Activated naive CD8-positive, alpha-beta T cell treated with anti-CD3 and anti-CD28 coated beads, Interleukin-2, amount 10 ng/mL, durations not matched to agents 7 days and 5 days (primary cell): Measurements from ENCODE around the gene KCNG1. TPM values are rescaled to one million over a fixed set of nuclear protein-coding genes. Genes with fewer than 3 reads are reported as not detected.

ENCODE experiments used
- ATAC-seq: fragments of 150-1000 bp; cut with Tn5 transposase; one replicate; pipeline ENCODE4 v1.10.0; 2021; ENCODE audit warnings: low read depth, moderate library complexity
- POLR2A ChIA-PET: fragments of 350-600 bp; sonication (Branson Sonifier 250); formaldehyde crosslinking; loops from one replicate; lab custom pipeline; 2021; ENCODE audit warnings: antibody characterized with exemption; lab: Charles Lee
- DNase-seq: peaks from one replicate; pipeline ENCODE4 v3.0.0; 2021
- H3K27ac Mint-ChIP-seq: one replicate; pipeline ENCODE4 v1.8.0; 2022; ENCODE audit warnings: mild to moderate bottlenecking, mixed read lengths
- H3K27me3 Mint-ChIP-seq: one replicate; pipeline ENCODE4 v1.8.0; 2022; ENCODE audit warnings: mild to moderate bottlenecking, moderate library complexity, mixed read lengths
- H3K36me3 Mint-ChIP-seq: one replicate; pipeline ENCODE4 v1.8.0; 2021; ENCODE audit warnings: mild to moderate bottlenecking, mixed read lengths
- H3K4me1 Mint-ChIP-seq: one replicate; pipeline ENCODE4 v1.8.0; 2021; ENCODE audit warnings: mixed read lengths
- H3K4me3 Mint-ChIP-seq: one replicate; pipeline ENCODE4 v1.8.0; 2022; ENCODE audit warnings: mild to moderate bottlenecking, moderate library complexity, mixed read lengths
- H3K9me3 Mint-ChIP-seq: one replicate; pipeline ENCODE4 v1.8.0; 2021; ENCODE audit warnings: mixed read lengths
- total RNA-seq, 2 experiments: library from RNA; stranded (reverse); gene quantifications; one replicate each; pipeline ENCODE4 v1.2.3, GENCODE V29; 2021

KCNG1 gene
- total RNA-seq, 2 experiments from 2014 or later = not detected

GRCh38 chr20:51014797-51015722 is 7.8 kb downstream of the KCNG1 start:
- H3K4me1 Mint-ChIP-seq = no peaks in the 10 kb centered on the region
- peaks cover 21% of the 10 kb centered on the region for H3K27me3 Mint-ChIP-seq
- H3K36me3 Mint-ChIP-seq = no peaks in the 10 kb centered on the region
- ATAC-seq = no peak
- no peak for DNase-seq
- no peak overlapping the region for H3K4me3 Mint-ChIP-seq
- H3K27ac Mint-ChIP-seq = no peak overlapping the region
- POLR2A ChIA-PET = no interaction called here
- H3K9me3 Mint-ChIP-seq = no peaks in the 10 kb centered on the region

- no peaks in the 10 kb centered on the region for H3K4me1 Mint-ChIP-seq
- DNase-seq = no peak
- peaks cover 15% of the 10 kb centered on the region for H3K27me3 Mint-ChIP-seq
- H3K9me3 Mint-ChIP-seq = no peaks in the 10 kb centered on the region
- POLR2A ChIA-PET = no interaction called here
- H3K36me3 Mint-ChIP-seq = no peaks in the 10 kb centered on the region
- H3K4me3 Mint-ChIP-seq = no peak overlapping the region
- ATAC-seq = no peak
- no peak overlapping the region for H3K27ac Mint-ChIP-seq
Measured at GRCh38 chr20:51013577-51014330, 9.2 kb downstream of the KCNG1 start.

- no peaks in the 10 kb centered on the region for H3K9me3 Mint-ChIP-seq
- no peak overlapping the region for H3K4me3 Mint-ChIP-seq
Measured at GRCh38 chr20:51012357-51012756, 10.6 kb downstream of the KCNG1 start.

GRCh38 chr20:51011479-51011878 is 11.4 kb downstream of the KCNG1 start:
- H3K4me3 Mint-ChIP-seq = no peak overlapping the region
- peaks cover 14% of the 10 kb centered on the region for H3K27me3 Mint-ChIP-seq
- H3K4me1 Mint-ChIP-seq = no peaks in the 10 kb centered on the region
- no peak overlapping the region for H3K27ac Mint-ChIP-seq
- POLR2A ChIA-PET = no interaction called here
- no peak for DNase-seq
- no peaks in the 10 kb centered on the region for H3K36me3 Mint-ChIP-seq
- H3K9me3 Mint-ChIP-seq = no peaks in the 10 kb centered on the region
- ATAC-seq = no peak

More at GRCh38 chr20:51012357-51012756, 10.6 kb downstream of the KCNG1 start:
- Mint-ChIP-seq H3K27me3 (peaks cover 15% of the 10 kb centered on the region), H3K27ac (no peak overlapping the region), H3K36me3 (no peaks in the 10 kb centered on the region), H3K4me1 (no peaks in the 10 kb centered on the region)
- ATAC-seq (no peak), DNase-seq (no peak)
- POLR2A ChIA-PET = no interaction called here

- peaks cover 15% of the 10 kb centered on the region for H3K27me3 Mint-ChIP-seq
- DNase-seq = no peak
Measured at GRCh38 chr20:51010932-51011331, 12.0 kb downstream of the KCNG1 start.

GRCh38 chr20:51010043-51010365 is 12.9 kb downstream of the KCNG1 start:
- H3K4me1 Mint-ChIP-seq = no peaks in the 10 kb centered on the region

More at GRCh38 chr20:51010932-51011331, 12.0 kb downstream of the KCNG1 start:
- Mint-ChIP-seq H3K27ac (no peak overlapping the region), H3K4me1 (no peaks in the 10 kb centered on the region), H3K9me3 (no peaks in the 10 kb centered on the region), H3K36me3 (no peaks in the 10 kb centered on the region), H3K4me3 (no peak overlapping the region)
- POLR2A ChIA-PET = no interaction called here
- ATAC-seq = no peak

GRCh38 chr20:51009303-51010042 is 13.4 kb downstream of the KCNG1 start:
- no peak for DNase-seq

More at GRCh38 chr20:51010043-51010365, 12.9 kb downstream of the KCNG1 start:
- H3K27ac Mint-ChIP-seq = no peak overlapping the region
- ATAC-seq (no peak), DNase-seq (no peak)
- H3K9me3 Mint-ChIP-seq = no peaks in the 10 kb centered on the region
- H3K27me3 Mint-ChIP-seq = peaks cover 12% of the 10 kb centered on the region
- POLR2A ChIA-PET = no interaction called here
- no peak overlapping the region for H3K4me3 Mint-ChIP-seq
- H3K36me3 Mint-ChIP-seq = no peaks in the 10 kb centered on the region

GRCh38 chr20:51008718-51009117 is 14.2 kb downstream of the KCNG1 start:
- ATAC-seq = no peak
- H3K4me3 Mint-ChIP-seq = no peak overlapping the region

More at GRCh38 chr20:51009303-51010042, 13.4 kb downstream of the KCNG1 start:
- ATAC-seq = no peak
- no peaks in the 10 kb centered on the region for H3K4me1 Mint-ChIP-seq
- peaks cover 11% of the 10 kb centered on the region for H3K27me3 Mint-ChIP-seq
- POLR2A ChIA-PET = no interaction called here
- H3K36me3 Mint-ChIP-seq = no peaks in the 10 kb centered on the region
- H3K9me3 Mint-ChIP-seq = no peaks in the 10 kb centered on the region
- no peak overlapping the region for H3K4me3 Mint-ChIP-seq
- H3K27ac Mint-ChIP-seq = no peak overlapping the region

GRCh38 chr20:51005214-51005613 is 17.7 kb downstream of the KCNG1 start:
- Mint-ChIP-seq H3K27ac (no peak overlapping the region), H3K27me3 (peaks cover 13% of the 10 kb centered on the region), H3K4me1 (no peaks in the 10 kb centered on the region), H3K4me3 (no peak overlapping the region), H3K9me3 (no peaks in the 10 kb centered on the region), H3K36me3 (no peaks in the 10 kb centered on the region)
- POLR2A ChIA-PET = no interaction called here
- DNase-seq = no peak
- ATAC-seq = no peak

More at GRCh38 chr20:51008718-51009117, 14.2 kb downstream of the KCNG1 start:
- H3K36me3 Mint-ChIP-seq = no peaks in the 10 kb centered on the region
- no peak for DNase-seq
- no peak overlapping the region for H3K27ac Mint-ChIP-seq
- POLR2A ChIA-PET = interaction anchor here (0.5 kb wide), 1 partner anchor 215 kb away, joined by 4 read pairs; no protein-coding TSS in a partner anchor
- H3K27me3 Mint-ChIP-seq = peaks cover 8% of the 10 kb centered on the region
- no peaks in the 10 kb centered on the region for H3K4me1 Mint-ChIP-seq
- H3K9me3 Mint-ChIP-seq = no peaks in the 10 kb centered on the region

GRCh38 chr20:51004781-51005180 is 18.1 kb downstream of the KCNG1 start:
- POLR2A ChIA-PET = no interaction called here

GRCh38 chr20:51004305-51004727 is 18.6 kb downstream of the KCNG1 start:
- Mint-ChIP-seq H3K27me3 (peaks cover 14% of the 10 kb centered on the region), H3K4me1 (no peaks in the 10 kb centered on the region), H3K27ac (no peak overlapping the region), H3K9me3 (no peaks in the 10 kb centered on the region), H3K36me3 (no peaks in the 10 kb centered on the region), H3K4me3 (no peak overlapping the region)
- no peak for DNase-seq
- POLR2A ChIA-PET = no interaction called here
- no peak for ATAC-seq

More at GRCh38 chr20:51004781-51005180, 18.1 kb downstream of the KCNG1 start:
- Mint-ChIP-seq H3K4me3 (no peak overlapping the region), H3K4me1 (no peaks in the 10 kb centered on the region), H3K27me3 (peaks cover 14% of the 10 kb centered on the region), H3K27ac (no peak overlapping the region), H3K9me3 (no peaks in the 10 kb centered on the region), H3K36me3 (no peaks in the 10 kb centered on the region)
- ATAC-seq (no peak), DNase-seq (no peak)

GRCh38 chr20:51003753-51004152 is 19.2 kb downstream of the KCNG1 start:
- DNase-seq = no peak
- H3K4me1 Mint-ChIP-seq = no peaks in the 10 kb centered on the region
- H3K27me3 Mint-ChIP-seq = peaks cover 14% of the 10 kb centered on the region
- ATAC-seq = no peak
- no peak overlapping the region for H3K27ac Mint-ChIP-seq
- no peak overlapping the region for H3K4me3 Mint-ChIP-seq
- POLR2A ChIA-PET = interaction anchor here (0.7 kb wide), 1 partner anchor 513 kb away, joined by 5 read pairs; no protein-coding TSS in a partner anchor
- H3K36me3 Mint-ChIP-seq = no peaks in the 10 kb centered on the region
- H3K9me3 Mint-ChIP-seq = no peaks in the 10 kb centered on the region

GRCh38 chr20:51002633-51003032 is 20.3 kb downstream of the KCNG1 start:
- no peaks in the 10 kb centered on the region for H3K4me1 Mint-ChIP-seq
- POLR2A ChIA-PET = no interaction called here
- no peak overlapping the region for H3K27ac Mint-ChIP-seq
- H3K4me3 Mint-ChIP-seq = no peak overlapping the region
- DNase-seq = no peak
- H3K36me3 Mint-ChIP-seq = no peaks in the 10 kb centered on the region
- H3K9me3 Mint-ChIP-seq = no peaks in the 10 kb centered on the region
- peaks cover 14% of the 10 kb centered on the region for H3K27me3 Mint-ChIP-seq
- ATAC-seq = no peak
